ENCODE data around the gene SPATC1L. TPM values are rescaled to one million over a fixed set of nuclear protein-coding genes. Genes with fewer than 3 reads are reported as not detected.

The SPATC1L gene
- polyA plus RNA-seq, 1 experiment, result 8.4 TPM

DNA sequence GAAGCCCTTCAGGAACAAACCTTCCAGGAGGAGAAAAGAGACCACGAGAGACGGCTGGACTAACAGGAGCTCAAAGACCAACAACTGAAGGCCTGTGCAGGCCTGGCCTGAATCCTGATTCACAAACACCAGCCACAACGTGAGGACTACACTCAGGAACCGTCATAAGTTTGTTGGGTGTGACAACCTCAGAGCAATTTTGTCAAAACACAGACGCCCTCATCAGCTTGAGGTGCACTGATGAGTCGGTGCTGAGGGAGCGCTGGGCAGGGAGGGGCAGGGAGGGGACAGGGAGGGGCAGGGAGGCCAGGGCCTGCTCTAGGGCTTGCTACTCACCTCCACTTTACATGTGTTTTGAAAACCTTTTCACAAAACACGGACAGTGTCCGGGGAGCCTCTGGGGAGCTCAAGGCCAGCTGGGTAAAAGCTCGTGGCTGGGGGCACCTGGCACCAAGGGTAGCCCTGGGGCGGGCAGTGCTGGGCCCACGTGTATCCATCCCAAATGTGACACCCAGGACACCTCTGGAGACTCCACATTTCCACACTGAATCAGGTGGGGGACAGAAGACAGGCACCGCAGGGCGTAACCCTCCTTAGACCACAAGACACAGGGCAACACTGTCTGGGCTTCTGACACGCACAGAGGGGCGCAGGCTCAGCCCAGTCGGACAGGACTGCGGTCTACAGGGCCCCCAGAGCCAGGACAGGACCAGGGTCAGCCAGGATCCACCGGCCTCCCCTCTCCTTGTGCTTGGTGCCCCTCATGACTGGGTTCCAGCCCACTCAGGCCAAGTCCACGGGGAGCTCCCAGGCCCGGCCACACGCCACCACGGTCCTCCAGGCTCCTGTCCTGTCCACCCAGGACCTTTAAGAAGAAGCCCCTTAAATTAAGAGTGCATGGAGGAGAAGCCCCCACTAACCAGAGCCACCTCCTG lies 27.8 kb upstream of the SPATC1L start:
- ChIA-PET POLR2A (no interaction called here), CTCF (interaction anchor here (1.0 kb wide), 1 partner anchor 13 kb away, joined by 3 read pairs; no protein-coding TSS in a partner anchor)
- DNase-seq (ENCODE audit: low read depth), result no peak
- no peaks in the 10 kb centered on the region for H3K27me3 ChIP-seq (ENCODE audit: control insufficient read depth, insufficient read depth, low read length)
- H3K36me3 ChIP-seq (ENCODE audit: control insufficient read depth, insufficient read depth, low read length), result peaks cover 33% of the 10 kb centered on the region
- TF ChIP-seq, protein P1, sequence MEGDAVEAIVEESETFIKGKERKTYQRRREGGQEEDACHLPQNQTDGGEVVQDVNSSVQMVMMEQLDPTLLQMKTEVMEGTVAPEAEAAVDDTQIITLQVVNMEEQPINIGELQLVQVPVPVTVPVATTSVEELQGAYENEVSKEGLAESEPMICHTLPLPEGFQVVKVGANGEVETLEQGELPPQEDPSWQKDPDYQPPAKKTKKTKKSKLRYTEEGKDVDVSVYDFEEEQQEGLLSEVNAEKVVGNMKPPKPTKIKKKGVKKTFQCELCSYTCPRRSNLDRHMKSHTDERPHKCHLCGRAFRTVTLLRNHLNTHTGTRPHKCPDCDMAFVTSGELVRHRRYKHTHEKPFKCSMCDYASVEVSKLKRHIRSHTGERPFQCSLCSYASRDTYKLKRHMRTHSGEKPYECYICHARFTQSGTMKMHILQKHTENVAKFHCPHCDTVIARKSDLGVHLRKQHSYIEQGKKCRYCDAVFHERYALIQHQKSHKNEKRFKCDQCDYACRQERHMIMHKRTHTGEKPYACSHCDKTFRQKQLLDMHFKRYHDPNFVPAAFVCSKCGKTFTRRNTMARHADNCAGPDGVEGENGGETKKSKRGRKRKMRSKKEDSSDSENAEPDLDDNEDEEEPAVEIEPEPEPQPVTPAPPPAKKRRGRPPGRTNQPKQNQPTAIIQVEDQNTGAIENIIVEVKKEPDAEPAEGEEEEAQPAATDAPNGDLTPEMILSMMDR (IDR thresholded peaks at IDR 0.05; ENCODE audit: insufficient read depth, low read depth, low read length), result no peak
- H3K4me3 ChIP-seq (ENCODE audit: low read depth, low read length), result no peak overlapping the region

GRCh38 chr21:46211376-46211775 lies 27.1 kb upstream of the SPATC1L start:
- Histone ChIP-seq H3K27me3 (ENCODE audit: control insufficient read depth, insufficient read depth, low read length) (no peaks in the 10 kb centered on the region), H3K4me3 (ENCODE audit: low read depth, low read length) (no peak overlapping the region), H3K36me3 (ENCODE audit: control insufficient read depth, insufficient read depth, low read length) (peaks cover 40% of the 10 kb centered on the region)
- ChIA-PET CTCF (interaction anchor here (1.0 kb wide), 1 partner anchor 13 kb away, joined by 3 read pairs; no protein-coding TSS in a partner anchor), POLR2A (no interaction called here)
- TF ChIP-seq, protein P1 (IDR thresholded peaks at IDR 0.05; ENCODE audit: insufficient read depth, low read depth, low read length), result no peak
- no peak for DNase-seq (ENCODE audit: low read depth)

DNA sequence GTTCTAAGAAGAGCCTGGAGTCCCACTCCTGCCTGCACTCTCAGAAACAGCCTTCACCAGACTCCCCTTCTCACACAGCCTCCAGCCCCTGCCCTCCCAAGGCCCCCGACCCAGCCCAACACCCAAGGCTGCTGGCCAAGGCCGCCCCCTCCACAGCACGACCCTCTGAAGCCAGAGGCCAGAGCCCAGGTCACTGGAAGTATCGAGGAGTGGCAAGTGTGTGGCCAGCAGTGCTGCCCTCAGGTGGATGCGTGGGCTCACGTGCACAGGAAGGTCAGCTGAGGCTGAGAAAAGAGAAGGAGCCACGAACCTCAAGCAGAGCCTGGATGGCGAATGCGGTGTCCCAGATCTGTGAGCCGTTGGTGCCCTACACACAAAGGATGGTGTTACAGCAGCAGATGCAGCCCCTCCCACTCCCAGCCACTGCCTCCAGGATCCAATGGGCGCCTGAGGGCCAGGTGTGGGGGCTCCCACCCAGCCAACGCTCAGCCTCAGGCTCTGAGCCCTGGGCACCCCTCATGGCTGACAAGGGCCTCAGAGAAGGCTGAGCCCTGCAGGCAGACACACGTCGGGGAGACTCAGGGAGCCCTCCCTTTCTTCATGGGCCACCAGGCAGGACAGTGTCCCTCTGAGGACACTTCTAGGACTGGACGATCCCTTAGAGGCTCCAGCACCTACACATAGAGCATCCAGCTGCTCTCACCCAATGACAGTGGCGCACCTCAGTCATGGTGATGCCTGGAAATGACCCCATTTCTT lies 26.3 kb upstream of the SPATC1L start:
- Histone ChIP-seq H3K4me3 (ENCODE audit: low read depth, low read length) (no peak overlapping the region), H3K36me3 (ENCODE audit: control insufficient read depth, insufficient read depth, low read length) (peaks cover 42% of the 10 kb centered on the region), H3K27me3 (ENCODE audit: control insufficient read depth, insufficient read depth, low read length) (no peaks in the 10 kb centered on the region)
- POLR2A ChIA-PET, result no interaction called here
- TF ChIP-seq, protein P1 (IDR thresholded peaks at IDR 0.05; ENCODE audit: insufficient read depth, low read depth, low read length), result no peak
- DNase-seq (ENCODE audit: low read depth), result no peak
- CTCF ChIA-PET, result no interaction called here

- peaks cover 42% of the 10 kb centered on the region for H3K36me3 ChIP-seq (ENCODE audit: control insufficient read depth, insufficient read depth, low read length)
- DNase-seq (ENCODE audit: low read depth), result no peak
- CTCF ChIA-PET, result interaction anchor here (1.3 kb wide), 1 partner anchor 56 kb away, joined by 4 read pairs; no protein-coding TSS in a partner anchor
These were observed 24.8 kb upstream of the SPATC1L start for GRCh38 chr21:46208761-46209721.

More at GRCh38 chr21:46208761-46209721, 24.8 kb upstream of the SPATC1L start:
- Histone ChIP-seq H3K4me3 (ENCODE audit: low read depth, low read length) (no peak overlapping the region), H3K27me3 (ENCODE audit: control insufficient read depth, insufficient read depth, low read length) (no peaks in the 10 kb centered on the region)
- TF ChIP-seq, protein P1 (IDR thresholded peaks at IDR 0.05; ENCODE audit: insufficient read depth, low read depth, low read length), result no peak
- POLR2A ChIA-PET, result no interaction called here

Measured in BJ (cell line).